ENCODE data around the gene DNAH9. TPM values are rescaled to one million over a fixed set of nuclear protein-coding genes. Genes with fewer than 3 reads are reported as not detected.

DNAH9 gene
- total RNA-seq, 1 donor from 2014 or later, result not detected

- H3K4me3 ChIP-seq (ENCODE audit: low read depth, low read length), result no peak overlapping the region
- DNase-seq (ENCODE audit: low read depth), result no peak
- TF ChIP-seq, protein P1, sequence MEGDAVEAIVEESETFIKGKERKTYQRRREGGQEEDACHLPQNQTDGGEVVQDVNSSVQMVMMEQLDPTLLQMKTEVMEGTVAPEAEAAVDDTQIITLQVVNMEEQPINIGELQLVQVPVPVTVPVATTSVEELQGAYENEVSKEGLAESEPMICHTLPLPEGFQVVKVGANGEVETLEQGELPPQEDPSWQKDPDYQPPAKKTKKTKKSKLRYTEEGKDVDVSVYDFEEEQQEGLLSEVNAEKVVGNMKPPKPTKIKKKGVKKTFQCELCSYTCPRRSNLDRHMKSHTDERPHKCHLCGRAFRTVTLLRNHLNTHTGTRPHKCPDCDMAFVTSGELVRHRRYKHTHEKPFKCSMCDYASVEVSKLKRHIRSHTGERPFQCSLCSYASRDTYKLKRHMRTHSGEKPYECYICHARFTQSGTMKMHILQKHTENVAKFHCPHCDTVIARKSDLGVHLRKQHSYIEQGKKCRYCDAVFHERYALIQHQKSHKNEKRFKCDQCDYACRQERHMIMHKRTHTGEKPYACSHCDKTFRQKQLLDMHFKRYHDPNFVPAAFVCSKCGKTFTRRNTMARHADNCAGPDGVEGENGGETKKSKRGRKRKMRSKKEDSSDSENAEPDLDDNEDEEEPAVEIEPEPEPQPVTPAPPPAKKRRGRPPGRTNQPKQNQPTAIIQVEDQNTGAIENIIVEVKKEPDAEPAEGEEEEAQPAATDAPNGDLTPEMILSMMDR (conservative IDR thresholded peaks at IDR 0.05; ENCODE audit: low read depth, low read length), result no peak
These were observed 8.6 kb upstream of the DNAH9 start for GRCh38 chr17:11589716-11590115.

DNA sequence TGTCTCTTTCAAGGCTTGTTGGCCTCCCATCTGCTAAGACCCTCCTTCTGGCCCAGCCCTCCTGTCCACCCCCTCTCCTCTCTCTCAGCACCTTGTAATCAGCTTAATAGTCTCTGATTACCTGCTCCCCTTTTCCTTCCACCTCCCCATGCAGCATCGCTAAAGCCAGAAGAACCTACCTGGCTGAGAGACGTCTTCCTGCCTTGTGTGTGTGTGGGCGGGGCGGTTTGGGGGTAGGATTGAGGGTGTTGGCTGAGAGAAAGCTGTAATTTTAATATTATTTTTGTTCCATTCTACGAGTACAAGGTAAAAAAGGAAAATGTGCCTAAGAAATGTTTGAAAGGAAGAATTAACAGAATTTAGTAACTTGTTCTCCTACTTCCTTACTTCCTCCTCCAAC, 3.4 kb downstream of the DNAH9 start:
- no peak for DNase-seq (ENCODE audit: low read depth)
- TF ChIP-seq, protein P1 (conservative IDR thresholded peaks at IDR 0.05; ENCODE audit: low read depth, low read length), result no peak

GRCh38 chr17:11608396-11608795, 10.1 kb downstream of the DNAH9 start:
- TF ChIP-seq, protein P1 (conservative IDR thresholded peaks at IDR 0.05; ENCODE audit: low read depth, low read length), result no peak
- no peak for DNase-seq (ENCODE audit: low read depth)
- H3K4me3 ChIP-seq (ENCODE audit: low read depth, low read length), result no peak overlapping the region

More for the DNA sequence above, 3.4 kb downstream of the DNAH9 start:
- no peak overlapping the region for H3K4me3 ChIP-seq (ENCODE audit: low read depth, low read length)

DNA sequence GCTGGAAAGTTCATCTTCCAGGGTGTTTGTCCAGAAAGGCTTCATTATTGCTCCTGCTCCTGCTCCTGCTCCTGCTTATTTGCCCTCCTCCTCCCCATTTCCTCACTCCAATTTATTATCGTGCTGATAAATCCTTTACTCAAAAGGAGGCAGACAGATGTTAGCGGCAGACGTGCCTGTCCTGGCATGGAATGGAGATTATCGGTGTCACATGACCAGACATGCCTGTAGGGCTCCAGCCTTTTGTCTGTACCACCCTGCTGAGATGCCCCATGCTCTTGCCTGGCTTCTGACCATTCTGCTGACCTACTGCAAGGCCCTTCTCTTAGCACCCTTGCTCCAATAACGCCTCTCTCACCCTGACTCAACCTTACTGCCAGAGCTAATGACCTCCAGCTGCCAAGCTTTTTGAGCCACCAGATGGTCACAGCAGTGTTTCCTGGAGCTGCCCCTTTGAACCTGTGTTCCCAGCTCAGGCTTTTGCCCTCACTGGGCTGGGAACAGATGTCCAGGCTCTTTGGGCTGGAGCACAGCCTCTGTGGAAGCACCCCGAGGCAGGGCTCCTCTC, 12.8 kb downstream of the DNAH9 start:
- TF ChIP-seq, protein P1 (conservative IDR thresholded peaks at IDR 0.05; ENCODE audit: low read depth, low read length), result no peak
- DNase-seq (ENCODE audit: low read depth), result no peak
- H3K4me3 ChIP-seq (ENCODE audit: low read depth, low read length), result no peak overlapping the region

- H3K4me3 ChIP-seq (ENCODE audit: low read depth, low read length), result no peak overlapping the region
- DNase-seq (ENCODE audit: low read depth), result no peak
- TF ChIP-seq, protein P1 (conservative IDR thresholded peaks at IDR 0.05; ENCODE audit: low read depth, low read length), result no peak
These were observed 14.7 kb downstream of the DNAH9 start for GRCh38 chr17:11612956-11613355.

GRCh38 chr17:11618861-11619566, 20.7 kb downstream of the DNAH9 start:
- peak; percentile 29 for DNase-seq (ENCODE audit: low read depth)
- TF ChIP-seq, protein P1 (conservative IDR thresholded peaks at IDR 0.05; ENCODE audit: low read depth, low read length), result no peak

DNA sequence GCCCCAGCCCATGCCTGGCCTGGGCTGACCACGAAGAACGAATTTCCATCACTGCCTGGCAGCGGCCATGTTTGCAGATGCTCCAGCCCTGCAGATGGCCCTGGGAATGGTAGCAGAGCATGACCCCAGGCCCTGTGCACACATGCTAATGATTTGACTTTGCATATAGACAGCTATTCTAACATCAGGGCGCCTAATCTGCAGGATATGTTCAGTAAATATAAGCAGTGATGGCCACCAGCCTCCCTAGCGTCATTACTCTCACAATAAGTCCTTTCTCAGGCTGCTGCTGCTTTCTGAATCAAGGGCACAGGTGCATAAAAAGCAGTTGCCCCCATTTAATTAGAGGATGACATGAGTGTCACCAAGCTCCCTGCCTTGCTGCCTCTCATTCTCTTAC, 24.2 kb downstream of the DNAH9 start:
- no peak overlapping the region for H3K4me3 ChIP-seq (ENCODE audit: low read depth, low read length)
- no peak for DNase-seq (ENCODE audit: low read depth)
- TF ChIP-seq, protein P1 (conservative IDR thresholded peaks at IDR 0.05; ENCODE audit: low read depth, low read length), result no peak

More at GRCh38 chr17:11618861-11619566, 20.7 kb downstream of the DNAH9 start:
- H3K4me3 ChIP-seq (ENCODE audit: low read depth, low read length), result peak overlapping the region; percentile 5
